Astrocyte (in vitro differentiated cells and primary cell): Measurements from ENCODE around the gene LRBA. TPM values are rescaled to one million over a fixed set of nuclear protein-coding genes. Genes with fewer than 3 reads are reported as not detected.

Experiments
- DNase-seq: peaks from one replicate; pipeline ENCODE4 v3.0.0-alpha.2; 2010; ENCODE audit warnings: low read depth
- FAIRE-seq: peaks from 2 replicates; lab custom pipeline; 2011; peaks lifted over from hg19 to GRCh38; lab: Jason Lieb, UNC
- H2AFZ ChIP-seq: 2 replicates; pipeline ENCODE4 v1.6.0; 2012; ENCODE audit warnings: low read depth, low read length, inconsistent platforms
- H3K27ac ChIP-seq: 2 replicates; pipeline ENCODE4 v1.5.1; 2011; ENCODE audit warnings: low read depth, low read length, inconsistent platforms
- H3K27me3 ChIP-seq: 2 replicates; pipeline ENCODE4 v1.6.0; 2011; ENCODE audit warnings: low read length, inconsistent platforms; ENCODE audit not compliant: insufficient read depth
- H3K36me3 ChIP-seq: 2 replicates; pipeline ENCODE4 v1.5.1; 2011; ENCODE audit warnings: low read length, inconsistent platforms; ENCODE audit not compliant: insufficient read depth
- H3K4me1 ChIP-seq: 2 replicates; pipeline ENCODE4 v1.5.1; 2011; ENCODE audit warnings: low read length, inconsistent platforms; ENCODE audit not compliant: insufficient read depth
- H3K4me2 ChIP-seq: 2 replicates; pipeline ENCODE4 v1.6.0; 2012; ENCODE audit warnings: low read length, inconsistent platforms
- H3K4me3 ChIP-seq: 2 replicates; pipeline ENCODE4 v1.5.1; 2011; ENCODE audit warnings: low read depth, mild to moderate bottlenecking, low read length, inconsistent platforms; ENCODE audit not compliant: insufficient read depth
- H3K79me2 ChIP-seq: 2 replicates; pipeline ENCODE4 v1.6.0; 2012; ENCODE audit warnings: mild to moderate bottlenecking, low read length, inconsistent platforms; ENCODE audit not compliant: insufficient read depth
- H3K9ac ChIP-seq: 2 replicates; pipeline ENCODE4 v1.6.0; 2012; ENCODE audit warnings: mild to moderate bottlenecking, low read length, inconsistent platforms
- H3K9me3 ChIP-seq: 2 replicates; pipeline ENCODE4 v1.5.1; 2012; ENCODE audit warnings: low read depth, mild to moderate bottlenecking, low read length, inconsistent platforms; ENCODE audit not compliant: insufficient read depth
- H4K20me1 ChIP-seq: 2 replicates; pipeline ENCODE4 v1.6.0; 2012; ENCODE audit warnings: low read length, inconsistent platforms; ENCODE audit not compliant: insufficient read depth
- H3K27ac Mint-ChIP-seq: one replicate; pipeline ENCODE4 v1.8.0; 2021; ENCODE audit warnings: mild to moderate bottlenecking, mixed read lengths; ENCODE audit not compliant: unreplicated experiment
- H3K27me3 Mint-ChIP-seq: one replicate; pipeline ENCODE4 v1.8.0; 2021; ENCODE audit warnings: low read depth, mixed read lengths; ENCODE audit not compliant: unreplicated experiment
- H3K36me3 Mint-ChIP-seq: one replicate; pipeline ENCODE4 v1.8.0; 2021; ENCODE audit warnings: low read depth, mixed read lengths; ENCODE audit not compliant: unreplicated experiment
- H3K4me1 Mint-ChIP-seq: one replicate; pipeline ENCODE4 v1.8.0; 2021; ENCODE audit warnings: low read depth, mixed read lengths; ENCODE audit not compliant: unreplicated experiment
- H3K4me3 Mint-ChIP-seq: one replicate; pipeline ENCODE4 v1.8.0; 2021; ENCODE audit warnings: mild to moderate bottlenecking, moderate library complexity, mixed read lengths; ENCODE audit not compliant: unreplicated experiment
- H3K9me3 Mint-ChIP-seq: one replicate; pipeline ENCODE4 v1.8.0; 2021; ENCODE audit warnings: mild to moderate bottlenecking, mixed read lengths; ENCODE audit not compliant: unreplicated experiment
- EZH2 ChIP-seq: IDR thresholded peaks from 2 replicates; pipeline ENCODE4 v1.6.1; 2012; ENCODE audit warnings: mild to moderate bottlenecking, low read length, inconsistent platforms; ENCODE audit not compliant: insufficient read depth
- total RNA-seq: library from RNA; stranded (reverse); gene quantifications from 2 replicates; pipeline ENCODE4 v1.2.1, GENCODE V29; 2021
- TF ChIP-seq, protein P1 (sequence below): IDR thresholded peaks from 2 replicates; pipeline ENCODE4 v1.5.1; 2011; ENCODE audit warnings: low read depth, mild to moderate bottlenecking, inconsistent platforms, low read length, moderate library complexity; ENCODE audit not compliant: insufficient read depth

The LRBA gene
- total RNA-seq, 1 donor from 2014 or later, result 25.3 TPM

DNA sequence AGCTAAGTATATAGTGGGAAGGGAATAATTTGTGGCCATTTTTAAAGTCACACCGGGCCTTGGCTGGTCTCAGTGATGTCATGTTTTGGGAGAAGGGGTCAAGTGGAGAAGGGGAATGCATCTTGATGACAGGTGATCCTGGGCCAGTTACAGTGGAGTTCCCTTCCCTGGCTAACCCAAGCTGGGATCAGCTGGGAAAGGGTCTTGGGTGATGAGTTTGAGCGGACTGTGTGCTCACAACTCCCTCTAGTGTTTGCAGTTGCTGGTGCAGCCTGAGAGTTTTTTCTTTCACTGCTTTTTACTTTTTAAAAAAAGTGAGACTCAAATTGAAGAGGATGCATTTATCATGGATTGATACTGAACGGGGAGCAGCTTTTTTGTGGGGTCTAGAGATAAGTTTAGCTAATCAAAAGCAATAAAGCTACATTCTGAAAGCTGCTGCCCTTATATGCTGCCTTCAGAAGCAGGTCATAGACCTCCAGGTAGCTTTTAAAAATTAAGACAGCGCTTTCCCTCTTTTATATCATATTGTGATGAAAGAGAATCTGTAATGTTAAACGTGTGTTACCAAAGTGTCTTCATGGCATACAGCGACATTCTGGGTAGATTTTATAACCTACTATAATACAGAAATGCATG lies 772.1 kb downstream of the LRBA start:
- H3K27ac ChIP-seq, result no peak overlapping the region
- H3K36me3 ChIP-seq, result no peaks in the 10 kb centered on the region
- no peak for TF ChIP-seq EZH2
- TF ChIP-seq, protein P1, sequence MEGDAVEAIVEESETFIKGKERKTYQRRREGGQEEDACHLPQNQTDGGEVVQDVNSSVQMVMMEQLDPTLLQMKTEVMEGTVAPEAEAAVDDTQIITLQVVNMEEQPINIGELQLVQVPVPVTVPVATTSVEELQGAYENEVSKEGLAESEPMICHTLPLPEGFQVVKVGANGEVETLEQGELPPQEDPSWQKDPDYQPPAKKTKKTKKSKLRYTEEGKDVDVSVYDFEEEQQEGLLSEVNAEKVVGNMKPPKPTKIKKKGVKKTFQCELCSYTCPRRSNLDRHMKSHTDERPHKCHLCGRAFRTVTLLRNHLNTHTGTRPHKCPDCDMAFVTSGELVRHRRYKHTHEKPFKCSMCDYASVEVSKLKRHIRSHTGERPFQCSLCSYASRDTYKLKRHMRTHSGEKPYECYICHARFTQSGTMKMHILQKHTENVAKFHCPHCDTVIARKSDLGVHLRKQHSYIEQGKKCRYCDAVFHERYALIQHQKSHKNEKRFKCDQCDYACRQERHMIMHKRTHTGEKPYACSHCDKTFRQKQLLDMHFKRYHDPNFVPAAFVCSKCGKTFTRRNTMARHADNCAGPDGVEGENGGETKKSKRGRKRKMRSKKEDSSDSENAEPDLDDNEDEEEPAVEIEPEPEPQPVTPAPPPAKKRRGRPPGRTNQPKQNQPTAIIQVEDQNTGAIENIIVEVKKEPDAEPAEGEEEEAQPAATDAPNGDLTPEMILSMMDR, result peak; percentile 91
- DNase-seq (no peak), FAIRE-seq (peak; percentile 64)
- no peaks in the 10 kb centered on the region for H3K27me3 ChIP-seq
- H3K4me1 Mint-ChIP-seq, result peaks cover 37% of the 10 kb centered on the region
- H3K4me3 Mint-ChIP-seq, result no peak overlapping the region
- peaks cover 35% of the 10 kb centered on the region for H3K4me1 ChIP-seq
- H3K4me2 ChIP-seq, result no peak overlapping the region
- H3K9me3 ChIP-seq, result no peaks in the 10 kb centered on the region
- H3K9me3 Mint-ChIP-seq, result no peaks in the 10 kb centered on the region
- peak overlapping the region; percentile 6 for H3K27ac Mint-ChIP-seq
- no peak overlapping the region for H3K4me3 ChIP-seq
- H3K27me3 Mint-ChIP-seq, result no peaks in the 10 kb centered on the region
- no peak overlapping the region for H3K9ac ChIP-seq
- H3K36me3 Mint-ChIP-seq, result peaks cover 6% of the 10 kb centered on the region
- no peaks in the 10 kb centered on the region for H4K20me1 ChIP-seq
- no peaks in the 10 kb centered on the region for H3K79me2 ChIP-seq
- H2AFZ ChIP-seq, result no peak overlapping the region

DNA sequence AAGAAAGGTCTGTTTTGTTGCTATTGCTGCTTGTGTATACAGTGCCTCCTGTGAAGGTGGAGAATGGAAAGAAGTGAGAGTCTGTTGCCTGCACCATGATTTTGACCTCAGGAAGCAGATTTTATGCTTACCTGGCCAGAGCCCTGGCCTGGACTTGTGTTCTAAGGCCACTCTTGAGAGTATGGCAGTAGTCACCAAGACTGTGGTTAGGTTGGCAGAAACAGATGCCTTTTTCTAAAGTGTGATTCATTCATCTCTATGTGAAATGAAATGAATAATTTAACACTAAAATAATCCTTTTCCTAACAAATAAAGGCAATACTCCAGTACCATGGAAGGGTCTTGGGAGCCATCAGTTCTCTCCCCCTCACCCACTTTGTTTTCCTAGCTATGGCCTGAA lies 775.1 kb downstream of the LRBA start:
- Mint-ChIP-seq H3K27ac (peak overlapping the region; percentile 64), H3K36me3 (peaks cover 4% of the 10 kb centered on the region), H3K9me3 (no peaks in the 10 kb centered on the region), H3K4me1 (peaks cover 61% of the 10 kb centered on the region), H3K27me3 (no peaks in the 10 kb centered on the region), H3K4me3 (no peak overlapping the region)
- Histone ChIP-seq H3K27ac (no peak overlapping the region), H3K4me2 (no peak overlapping the region), H3K9me3 (no peaks in the 10 kb centered on the region), H3K4me1 (peaks cover 55% of the 10 kb centered on the region), H4K20me1 (no peaks in the 10 kb centered on the region), H3K79me2 (no peaks in the 10 kb centered on the region), H3K27me3 (no peaks in the 10 kb centered on the region), H3K4me3 (no peak overlapping the region), H3K9ac (no peak overlapping the region), H3K36me3 (no peaks in the 10 kb centered on the region), H2AFZ (no peak overlapping the region)
- peak; percentile 61 for DNase-seq
- FAIRE-seq, result no peak
- TF ChIP-seq, protein P1, result no peak

DNA sequence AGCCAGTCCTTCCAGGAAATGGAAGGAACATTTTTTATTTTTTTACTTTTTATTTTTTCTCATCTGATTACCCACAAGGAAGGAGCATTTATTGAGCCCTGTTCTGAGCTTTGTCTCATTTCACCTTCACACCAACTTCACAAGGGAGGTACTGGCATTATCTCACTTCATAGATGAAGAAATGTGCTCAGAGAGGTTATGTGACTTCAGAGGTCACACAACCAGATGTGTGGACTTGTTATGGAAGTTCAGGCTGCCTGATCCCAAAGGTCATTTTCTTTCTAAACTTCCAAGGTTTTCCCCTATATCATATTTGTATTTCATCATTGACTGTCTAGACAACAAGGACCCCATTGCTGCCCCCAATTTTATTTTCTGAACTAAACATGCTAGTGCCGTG lies 776.5 kb downstream of the LRBA start:
- DNase-seq, result no peak
- Histone ChIP-seq H3K27ac (peak overlapping the region; percentile 96), H3K9ac (no peak overlapping the region), H3K4me1 (peaks cover 46% of the 10 kb centered on the region), H3K4me2 (no peak overlapping the region), H3K79me2 (no peaks in the 10 kb centered on the region), H3K9me3 (no peaks in the 10 kb centered on the region), H2AFZ (no peak overlapping the region), H3K4me3 (no peak overlapping the region), H3K36me3 (peaks cover 4% of the 10 kb centered on the region), H4K20me1 (no peaks in the 10 kb centered on the region), H3K27me3 (no peaks in the 10 kb centered on the region)
- Mint-ChIP-seq H3K4me3 (no peak overlapping the region), H3K27ac (peak overlapping the region; percentile 86), H3K4me1 (peaks cover 55% of the 10 kb centered on the region), H3K36me3 (peaks cover 9% of the 10 kb centered on the region), H3K27me3 (no peaks in the 10 kb centered on the region), H3K9me3 (peaks cover 3% of the 10 kb centered on the region)
- no peak for FAIRE-seq
- TF ChIP-seq, protein P1, result no peak
- TF ChIP-seq EZH2, result no peak
